Body of pancreas (tissue), 4 donors: ENCODE results near the gene CXorf65.

ENCODE experiments used
- CTCF ChIP-seq, 7 experiments: fragments of 450-650 bp in 4 of 7; fragments of 200-600 bp in 3 of 7; sonication (generic) in 3 of 7; IDR thresholded peaks; one replicate each; pipeline ENCODE4 v1.5.1; 2016 to 2019; ENCODE audit warnings: antibody characterized with exemption in 7 of 7
- POLR2A ChIP-seq, 3 donors: fragments of 450-650 bp; IDR thresholded peaks; one replicate each; pipeline ENCODE4 v1.6.1; 2016; ENCODE audit warnings: antibody characterized with exemption in 3 of 3, mild to moderate bottlenecking in 2 of 3

GRCh38 chrX:71148278-71148663 lies 41.7 kb upstream of the CXorf65 start:
- TF ChIP-seq CTCF (IDR thresholded peaks at IDR 0.05) (no peak), POLR2A (IDR thresholded peaks at IDR 0.05) (no peak)
